G401.6 (cell line): ENCODE data around the gene POM121.
"Not testable (repeated sequence)": the region's sequence is repeated elsewhere in the genome, so short reads cannot be mapped to it uniquely, and the experiment has no call there.

ENCODE experiments used
- FAIRE-seq: peaks from 2 replicates; lab custom pipeline; 2012; peaks lifted over from hg19 to GRCh38; lab: Jason Lieb, UNC

POM121 gene

GRCh38 chr7:72924733-72925545 lies at the start of gene POM121:
Gene POM121, plus strand, starts transcription at chr7:72925095. Its CDS starts 27 bp downstream, at chr7:72925122.
- no peak for FAIRE-seq

GRCh38 chr7:72879079-72879736 lies 45.7 kb upstream of the POM121 start:
- FAIRE-seq = not testable (repeated sequence)

GRCh38 chr7:72879737-72880215 lies 45.1 kb upstream of the POM121 start:
- FAIRE-seq = not testable (repeated sequence)

GRCh38 chr7:72891750-72892149 lies 33.1 kb upstream of the POM121 start:
- not testable (repeated sequence) for FAIRE-seq

GRCh38 chr7:72904740-72905139 lies 20.2 kb upstream of the POM121 start:
- not testable (repeated sequence) for FAIRE-seq

- not testable (repeated sequence) for FAIRE-seq
These were observed 16.5 kb upstream of the POM121 start for GRCh38 chr7:72908422-72908821.

GRCh38 chr7:72911395-72911794 lies 13.5 kb upstream of the POM121 start:
- not testable (repeated sequence) for FAIRE-seq

GRCh38 chr7:72913750-72914149 lies 11.1 kb upstream of the POM121 start:
- not testable (repeated sequence) for FAIRE-seq

GRCh38 chr7:72914756-72915525 lies 10.0 kb upstream of the POM121 start:
- FAIRE-seq = peak; percentile 52

GRCh38 chr7:72919256-72919775 lies 5.6 kb upstream of the POM121 start:
- no peak for FAIRE-seq

- no peak for FAIRE-seq
These were observed 536 bp upstream of the POM121 start for GRCh38 chr7:72924386-72924732.

GRCh38 chr7:72925546-72926120 lies 738 bp downstream of the POM121 start:
- FAIRE-seq = no peak

GRCh38 chr7:72927791-72928190 lies 2.9 kb downstream of the POM121 start:
- FAIRE-seq = not testable (repeated sequence)

- FAIRE-seq = not testable (repeated sequence)
These were observed 3.3 kb downstream of the POM121 start for GRCh38 chr7:72928216-72928615.

- not testable (repeated sequence) for FAIRE-seq
These were observed 17.3 kb downstream of the POM121 start for GRCh38 chr7:72942022-72942705.

- FAIRE-seq = not testable (repeated sequence)
These were observed 18.1 kb downstream of the POM121 start for GRCh38 chr7:72942956-72943355.

- FAIRE-seq = not testable (repeated sequence)
These were observed 20.0 kb downstream of the POM121 start for GRCh38 chr7:72944937-72945336.

- FAIRE-seq = not testable (repeated sequence)
These were observed 20.7 kb downstream of the POM121 start for GRCh38 chr7:72945597-72945996.

- not testable (repeated sequence) for FAIRE-seq
These were observed 21.3 kb downstream of the POM121 start for GRCh38 chr7:72946130-72946745.

GRCh38 chr7:72948714-72949113 lies 23.8 kb downstream of the POM121 start:
- not testable (repeated sequence) for FAIRE-seq

- FAIRE-seq = not testable (repeated sequence)
These were observed 24.4 kb downstream of the POM121 start for GRCh38 chr7:72949276-72949675.
